Astrocyte (in vitro differentiated cells and primary cell): ENCODE measurements around the gene DIP2A.

ENCODE experiments used
- CTCF ChIP-seq: IDR thresholded peaks from 2 replicates; pipeline ENCODE4 v1.5.1; 2011; ENCODE audit warnings: low read depth, mild to moderate bottlenecking, inconsistent platforms, low read length, moderate library complexity; ENCODE audit not compliant: insufficient read depth
- EZH2 ChIP-seq: IDR thresholded peaks from 2 replicates; pipeline ENCODE4 v1.6.1; 2012; ENCODE audit warnings: mild to moderate bottlenecking, low read length, inconsistent platforms; ENCODE audit not compliant: insufficient read depth

DNA sequence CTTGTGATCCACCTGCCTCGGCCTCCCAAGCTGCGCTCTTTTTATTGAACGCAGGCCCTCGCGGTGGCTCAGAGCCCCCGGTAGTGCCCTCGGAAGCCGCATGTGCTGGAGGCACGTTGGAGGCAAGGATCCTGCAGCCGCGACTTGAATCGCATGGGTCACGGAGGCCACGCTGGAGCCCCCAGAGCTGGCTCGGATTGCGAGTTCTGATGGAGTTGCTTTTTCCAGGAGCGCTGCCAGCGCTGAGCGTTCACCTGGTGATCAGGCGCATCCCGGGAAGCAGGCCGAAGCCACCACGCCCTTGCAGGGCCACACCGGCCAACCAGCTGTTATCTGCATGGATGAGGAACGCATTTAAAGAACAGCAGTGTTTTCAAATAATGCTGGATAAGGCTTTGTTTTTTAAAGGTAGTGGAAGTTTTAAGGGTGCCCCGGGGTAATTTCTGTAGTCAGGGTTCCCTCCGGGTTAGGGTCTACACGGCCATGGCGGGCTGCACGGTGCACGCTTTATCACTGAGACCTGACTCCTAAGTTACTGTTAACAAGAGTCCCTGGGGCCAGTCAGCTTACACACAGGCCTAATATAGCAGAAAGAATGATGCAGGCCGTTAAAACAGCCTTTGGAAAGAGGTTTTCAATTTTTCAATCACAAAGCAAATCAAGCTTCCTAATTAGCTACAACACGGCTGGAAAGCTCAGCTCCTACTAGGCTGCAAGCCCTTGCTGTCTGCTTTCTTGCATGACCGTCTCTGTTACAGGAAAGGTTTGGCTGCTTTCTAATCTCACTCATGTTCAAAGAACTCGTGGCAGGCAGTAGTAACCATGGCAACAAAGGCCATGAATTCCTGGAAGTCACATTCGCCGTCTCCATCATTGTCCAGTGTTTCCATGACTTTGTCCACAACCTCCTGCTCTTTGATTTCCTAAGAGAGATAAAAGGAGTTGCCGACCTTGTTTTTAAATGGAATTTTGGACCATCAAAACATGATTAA lies 140.2 kb downstream of the DIP2A start:
- no peak for TF ChIP-seq CTCF
- TF ChIP-seq EZH2, result no peak
